ENCODE measurements around the gene KCNH6.

KCNH6 gene

GRCh38 chr17:63533433-63534077, 10.4 kb downstream of the KCNH6 start:
- WGBS (ENCODE audit: insufficient coverage), result 98% methylated on average over 20 of the region's 20 CpGs
- no peaks in the 10 kb centered on the region for H3K36me3 ChIP-seq (ENCODE audit: control insufficient read depth in 4 of 4, insufficient read depth in 4 of 4, low read length in 3 of 4)
- peaks cover 0 to 18% (median 6%) of the 10 kb centered on the region in 5 experiments for H3K27me3 ChIP-seq (replicated peaks in 2 of 5; ENCODE audit: control insufficient read depth in 4 of 5, insufficient read depth in 5 of 5, low read length in 4 of 5)
- ChIA-PET CTCF (no interaction called here), POLR2A (no interaction called here)
- no peak overlapping the region for H3K27ac ChIP-seq (ENCODE audit: insufficient read depth in 1 of 2, low read depth in 1 of 2, low read length in 2 of 2, poor library complexity in 1 of 2, severe bottlenecking in 2 of 2)
- H3K4me3 ChIP-seq (ENCODE audit: control insufficient read depth in 1 of 7, extremely low read depth in 1 of 7, insufficient read depth in 4 of 7, low read depth in 2 of 7, low read length in 6 of 7), result no peak overlapping the region
- DNase-seq, result no peak
- H3K9me3 ChIP-seq (ENCODE audit: control extremely low read depth in 1 of 5, control insufficient read depth in 4 of 5, insufficient read depth in 2 of 5, low read depth in 1 of 5, low read length in 4 of 5), result no peaks in the 10 kb centered on the region
- H3K4me1 ChIP-seq (ENCODE audit: control extremely low read depth in 1 of 4, control insufficient read depth in 4 of 4, insufficient read depth in 4 of 4, low read length in 3 of 4), result peaks cover 0 to 9% (median 8%) of the 10 kb centered on the region in 4 experiments

GRCh38 chr17:63534078-63534570, 11.0 kb downstream of the KCNH6 start:
- Histone ChIP-seq H3K27me3 (replicated peaks in 2 of 5; ENCODE audit: control insufficient read depth in 4 of 5, insufficient read depth in 5 of 5, low read length in 4 of 5) (peaks cover 0 to 24% (median 12%) of the 10 kb centered on the region in 5 experiments), H3K4me1 (ENCODE audit: control extremely low read depth in 1 of 4, control insufficient read depth in 4 of 4, insufficient read depth in 4 of 4, low read length in 3 of 4) (peaks cover 0 to 9% (median 8%) of the 10 kb centered on the region in 4 experiments), H3K4me3 (ENCODE audit: control insufficient read depth in 1 of 7, extremely low read depth in 1 of 7, insufficient read depth in 4 of 7, low read depth in 2 of 7, low read length in 6 of 7) (no peak overlapping the region), H3K9me3 (ENCODE audit: control extremely low read depth in 1 of 5, control insufficient read depth in 4 of 5, insufficient read depth in 2 of 5, low read depth in 1 of 5, low read length in 4 of 5) (no peaks in the 10 kb centered on the region), H3K36me3 (ENCODE audit: control insufficient read depth in 4 of 4, insufficient read depth in 4 of 4, low read length in 3 of 4) (no peaks in the 10 kb centered on the region), H3K27ac (ENCODE audit: insufficient read depth in 1 of 2, low read depth in 1 of 2, low read length in 2 of 2, poor library complexity in 1 of 2, severe bottlenecking in 2 of 2) (no peak overlapping the region)
- whole genome bisulfite sequencing (ENCODE audit: insufficient coverage), result 95% methylated on average over 15 of the region's 17 CpGs
- no peak for DNase-seq
- ChIA-PET CTCF (no interaction called here), POLR2A (no interaction called here)

GRCh38 chr17:63534816-63535455, 11.8 kb downstream of the KCNH6 start:
- H3K4me3 ChIP-seq (ENCODE audit: control insufficient read depth in 1 of 7, extremely low read depth in 1 of 7, insufficient read depth in 4 of 7, low read depth in 2 of 7, low read length in 6 of 7), result no peak overlapping the region
- ChIA-PET CTCF (no interaction called here), POLR2A (no interaction called here)
- 92% methylated on average over 13 of the region's 13 CpGs for WGBS (ENCODE audit: insufficient coverage)
- peaks cover 0 to 25% (median 14%) of the 10 kb centered on the region in 5 experiments for H3K27me3 ChIP-seq (replicated peaks in 2 of 5; ENCODE audit: control insufficient read depth in 4 of 5, insufficient read depth in 5 of 5, low read length in 4 of 5)
- H3K9me3 ChIP-seq (ENCODE audit: control extremely low read depth in 1 of 5, control insufficient read depth in 4 of 5, insufficient read depth in 2 of 5, low read depth in 1 of 5, low read length in 4 of 5), result no peaks in the 10 kb centered on the region
- H3K27ac ChIP-seq (ENCODE audit: insufficient read depth in 1 of 2, low read depth in 1 of 2, low read length in 2 of 2, poor library complexity in 1 of 2, severe bottlenecking in 2 of 2), result no peak overlapping the region
- H3K4me1 ChIP-seq (ENCODE audit: control extremely low read depth in 1 of 4, control insufficient read depth in 4 of 4, insufficient read depth in 4 of 4, low read length in 3 of 4), result peaks cover 0 to 9% (median 8%) of the 10 kb centered on the region in 4 experiments
- no peaks in the 10 kb centered on the region for H3K36me3 ChIP-seq (ENCODE audit: control insufficient read depth in 4 of 4, insufficient read depth in 4 of 4, low read length in 3 of 4)
- DNase-seq, result no peak

- POLR2A ChIA-PET, result no interaction called here
- peaks cover 0 to 12% (median 10%) of the 10 kb centered on the region in 4 experiments for H3K4me1 ChIP-seq (ENCODE audit: control extremely low read depth in 1 of 4, control insufficient read depth in 4 of 4, insufficient read depth in 4 of 4, low read length in 3 of 4)
- CTCF ChIA-PET, result no interaction called here
- no peak overlapping the region for H3K27ac ChIP-seq (ENCODE audit: insufficient read depth in 1 of 2, low read depth in 1 of 2, low read length in 2 of 2, poor library complexity in 1 of 2, severe bottlenecking in 2 of 2)
- DNase-seq, result no peak
- peaks cover 0 to 25% (median 14%) of the 10 kb centered on the region in 5 experiments for H3K27me3 ChIP-seq (replicated peaks in 2 of 5; ENCODE audit: control insufficient read depth in 4 of 5, insufficient read depth in 5 of 5, low read length in 4 of 5)
- H3K36me3 ChIP-seq (ENCODE audit: control insufficient read depth in 4 of 4, insufficient read depth in 4 of 4, low read length in 3 of 4), result no peaks in the 10 kb centered on the region
- WGBS (ENCODE audit: insufficient coverage), result 98% methylated on average over 23 of the region's 24 CpGs
- H3K4me3 ChIP-seq (ENCODE audit: control insufficient read depth in 1 of 7, extremely low read depth in 1 of 7, insufficient read depth in 4 of 7, low read depth in 2 of 7, low read length in 6 of 7), result no peak overlapping the region
- no peaks in the 10 kb centered on the region for H3K9me3 ChIP-seq (ENCODE audit: control extremely low read depth in 1 of 5, control insufficient read depth in 4 of 5, insufficient read depth in 2 of 5, low read depth in 1 of 5, low read length in 4 of 5)
Measured at GRCh38 chr17:63535640-63536039, 12.5 kb downstream of the KCNH6 start.

GRCh38 chr17:63537001-63537400, 13.8 kb downstream of the KCNH6 start:
- POLR2A ChIA-PET, result no interaction called here
- Histone ChIP-seq H3K4me1 (ENCODE audit: control extremely low read depth in 1 of 4, control insufficient read depth in 4 of 4, insufficient read depth in 4 of 4, low read length in 3 of 4) (peaks cover 0 to 23% (median 15%) of the 10 kb centered on the region in 4 experiments), H3K27me3 (replicated peaks in 2 of 5; ENCODE audit: control insufficient read depth in 4 of 5, insufficient read depth in 5 of 5, low read length in 4 of 5) (peaks cover 0 to 25% (median 14%) of the 10 kb centered on the region in 5 experiments), H3K9me3 (ENCODE audit: control extremely low read depth in 1 of 5, control insufficient read depth in 4 of 5, insufficient read depth in 2 of 5, low read depth in 1 of 5, low read length in 4 of 5) (no peaks in the 10 kb centered on the region), H3K27ac (ENCODE audit: insufficient read depth in 1 of 2, low read depth in 1 of 2, low read length in 2 of 2, poor library complexity in 1 of 2, severe bottlenecking in 2 of 2) (no peak overlapping the region), H3K36me3 (ENCODE audit: control insufficient read depth in 4 of 4, insufficient read depth in 4 of 4, low read length in 3 of 4) (no peaks in the 10 kb centered on the region), H3K4me3 (ENCODE audit: control insufficient read depth in 1 of 7, extremely low read depth in 1 of 7, insufficient read depth in 4 of 7, low read depth in 2 of 7, low read length in 6 of 7) (no peak overlapping the region)
- CTCF ChIA-PET, result interaction anchor here (0.7 to 1.5 kb wide), 3 partner anchors 13 to 75 kb away, joined by 3 read pairs; no protein-coding TSS in a partner anchor
- DNase-seq, result no peak
- 92% methylated on average over 4 of the region's 4 CpGs for WGBS (ENCODE audit: insufficient coverage)

GRCh38 chr17:63537991-63538692, 15.0 kb downstream of the KCNH6 start:
- H3K36me3 ChIP-seq (ENCODE audit: control insufficient read depth in 4 of 4, insufficient read depth in 4 of 4, low read length in 3 of 4), result no peaks in the 10 kb centered on the region
- POLR2A ChIA-PET, result no interaction called here
- no peaks in the 10 kb centered on the region for H3K9me3 ChIP-seq (ENCODE audit: control extremely low read depth in 1 of 5, control insufficient read depth in 4 of 5, insufficient read depth in 2 of 5, low read depth in 1 of 5, low read length in 4 of 5)
- peak in 2 of 3 donors; percentile 43 to 59 for DNase-seq
- H3K4me3 ChIP-seq (ENCODE audit: control insufficient read depth in 1 of 7, extremely low read depth in 1 of 7, insufficient read depth in 4 of 7, low read depth in 2 of 7, low read length in 6 of 7), result peak overlapping the region in 3 of 7 experiments; percentile 45 to 66 (median 53)
- H3K27ac ChIP-seq (ENCODE audit: insufficient read depth in 1 of 2, low read depth in 1 of 2, low read length in 2 of 2, poor library complexity in 1 of 2, severe bottlenecking in 2 of 2), result no peak overlapping the region
- 8% methylated on average over 50 of the region's 62 CpGs for WGBS (ENCODE audit: insufficient coverage)
- CTCF ChIA-PET, result interaction anchor here (0.7 to 1.5 kb wide), 2 partner anchors 11 to 40 kb away, joined by 3 read pairs; no protein-coding TSS in a partner anchor
- H3K4me1 ChIP-seq (ENCODE audit: control extremely low read depth in 1 of 4, control insufficient read depth in 4 of 4, insufficient read depth in 4 of 4, low read length in 3 of 4), result peaks cover 0 to 26% (median 15%) of the 10 kb centered on the region in 4 experiments
- peaks cover 0 to 25% (median 14%) of the 10 kb centered on the region in 5 experiments for H3K27me3 ChIP-seq (replicated peaks in 2 of 5; ENCODE audit: control insufficient read depth in 4 of 5, insufficient read depth in 5 of 5, low read length in 4 of 5)
